ENCODE data around the gene PGGHG.

PGGHG gene

DNA sequence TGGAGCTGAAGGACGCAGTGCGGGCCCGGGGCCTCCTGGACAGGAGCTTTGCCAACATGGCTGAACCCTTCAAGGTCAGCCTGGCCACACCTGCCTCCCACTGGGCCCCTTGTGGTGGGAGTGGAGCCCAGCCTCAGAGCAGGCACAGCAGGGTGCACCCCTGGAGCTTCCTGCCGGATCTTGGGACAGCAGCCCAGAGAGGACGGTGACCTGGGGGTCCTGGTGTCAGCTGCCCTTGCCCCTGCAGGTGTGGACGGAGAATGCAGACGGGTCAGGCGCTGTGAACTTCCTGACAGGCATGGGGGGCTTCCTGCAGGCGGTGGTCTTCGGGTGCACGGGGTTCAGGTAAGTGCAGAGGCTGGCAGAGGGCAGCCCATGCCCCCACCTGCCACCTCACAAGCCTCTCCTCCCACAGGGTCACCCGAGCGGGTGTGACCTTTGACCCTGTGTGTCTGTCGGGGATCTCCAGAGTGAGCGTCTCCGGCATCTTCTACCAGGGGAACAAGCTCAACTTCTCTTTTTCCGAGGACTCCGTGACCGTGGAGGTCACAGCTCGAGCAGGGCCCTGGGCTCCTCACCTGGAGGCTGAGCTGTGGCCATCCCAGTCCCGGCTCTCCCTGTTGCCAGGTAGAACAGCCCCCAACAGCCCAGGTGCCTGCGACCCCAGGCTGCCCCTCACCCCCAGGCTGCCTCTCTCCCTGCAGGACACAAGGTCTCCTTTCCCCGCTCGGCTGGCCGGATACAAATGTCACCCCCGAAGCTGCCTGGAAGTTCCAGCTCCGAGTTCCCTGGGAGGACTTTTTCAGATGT is 5.1 kb downstream of the PGGHG start:
- Histone ChIP-seq H3K4me1 (ENCODE audit: insufficient read depth, low read length) (peaks cover 7% of the 10 kb centered on the region), H3K36me3 (ENCODE audit: insufficient read depth, low read length) (peaks cover 3% of the 10 kb centered on the region)

DNA sequence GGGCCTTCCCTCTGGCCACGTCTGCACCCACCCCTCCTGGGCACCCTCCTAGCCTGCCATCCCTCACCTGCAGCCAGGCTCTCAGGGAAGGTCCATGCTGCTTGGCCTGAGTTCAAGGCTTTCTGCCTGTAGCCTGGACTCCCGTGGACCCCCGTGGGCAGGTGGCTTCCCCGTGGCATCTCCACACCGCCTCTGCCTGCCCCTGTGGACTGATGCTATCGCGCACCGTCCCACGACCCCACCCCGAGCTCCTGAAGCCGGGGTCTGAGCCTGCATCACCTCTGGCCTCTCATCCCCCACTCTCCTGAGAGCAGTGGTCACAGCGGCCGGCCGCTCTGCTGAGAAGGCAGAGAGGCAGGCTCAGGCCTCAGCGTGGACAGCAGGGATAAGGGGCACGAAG is 5.9 kb downstream of the PGGHG start:
- Histone ChIP-seq H3K9me3 (ENCODE audit: low read length) (no peaks in the 10 kb centered on the region), H3K36me3 (ENCODE audit: insufficient read depth, low read length) (peaks cover 3% of the 10 kb centered on the region), H3K27me3 (ENCODE audit: insufficient read depth, low read length) (no peaks in the 10 kb centered on the region), H2AFZ (ENCODE audit: low read depth, low read length) (no peak overlapping the region), H3K4me1 (ENCODE audit: insufficient read depth, low read length) (peaks cover 7% of the 10 kb centered on the region), H3K4me3 (ENCODE audit: low read length) (no peak overlapping the region)

More for the DNA sequence above, 5.1 kb downstream of the PGGHG start:
- no peak overlapping the region for H3K4me3 ChIP-seq (ENCODE audit: low read length)
- H3K27me3 ChIP-seq (ENCODE audit: insufficient read depth, low read length) = no peaks in the 10 kb centered on the region
- no peaks in the 10 kb centered on the region for H3K9me3 ChIP-seq (ENCODE audit: low read length)
- H2AFZ ChIP-seq (ENCODE audit: low read depth, low read length) = no peak overlapping the region

DNA sequence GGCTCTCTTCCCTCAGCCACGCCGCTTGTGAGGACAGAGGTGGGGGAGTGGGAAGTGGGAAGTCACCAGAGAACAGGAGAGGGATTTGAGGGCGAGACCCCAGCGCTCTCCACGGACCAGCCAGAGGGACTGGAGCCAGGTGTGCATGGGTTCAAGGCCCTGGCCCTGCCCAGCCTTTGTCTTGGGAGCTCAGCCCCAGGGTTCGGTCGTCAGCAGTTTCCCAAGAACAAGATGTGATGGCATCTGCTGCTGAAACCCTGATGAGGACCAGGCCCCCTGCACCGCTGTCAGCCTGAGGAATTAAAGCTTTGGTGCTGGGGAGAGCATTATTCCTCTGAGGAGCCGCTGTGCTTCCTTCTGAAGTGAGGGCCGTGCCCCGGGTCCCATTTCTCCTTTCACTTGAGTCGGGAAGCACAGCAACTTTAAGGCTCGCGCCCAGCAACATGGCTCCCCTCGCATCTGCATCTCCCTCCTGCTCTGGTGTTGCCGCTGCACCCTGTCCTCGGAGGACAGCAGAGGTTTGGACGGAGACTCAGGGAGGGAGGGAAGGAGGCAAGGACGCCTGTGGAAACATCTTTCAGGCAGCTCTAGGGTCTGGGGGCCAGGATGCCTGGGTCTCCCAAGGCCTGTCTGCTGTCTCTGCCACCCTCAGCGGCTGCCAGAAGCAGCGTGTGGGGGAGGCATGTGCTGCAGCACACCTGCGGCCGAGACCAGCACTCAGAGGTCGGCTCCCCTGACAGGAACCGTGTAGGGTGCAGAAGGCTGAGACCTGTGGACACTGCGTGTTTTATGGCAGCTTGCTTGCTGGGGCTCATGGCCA is 6.6 kb downstream of the PGGHG start:
- peaks cover 10% of the 10 kb centered on the region for H3K4me1 ChIP-seq (ENCODE audit: insufficient read depth, low read length)
- no peaks in the 10 kb centered on the region for H3K27me3 ChIP-seq (ENCODE audit: insufficient read depth, low read length)
- H3K9me3 ChIP-seq (ENCODE audit: low read length) = no peaks in the 10 kb centered on the region
- H3K36me3 ChIP-seq (ENCODE audit: insufficient read depth, low read length) = peaks cover 3% of the 10 kb centered on the region
- H3K4me3 ChIP-seq (ENCODE audit: low read length) = no peak overlapping the region
- H2AFZ ChIP-seq (ENCODE audit: low read depth, low read length) = no peak overlapping the region

DNA sequence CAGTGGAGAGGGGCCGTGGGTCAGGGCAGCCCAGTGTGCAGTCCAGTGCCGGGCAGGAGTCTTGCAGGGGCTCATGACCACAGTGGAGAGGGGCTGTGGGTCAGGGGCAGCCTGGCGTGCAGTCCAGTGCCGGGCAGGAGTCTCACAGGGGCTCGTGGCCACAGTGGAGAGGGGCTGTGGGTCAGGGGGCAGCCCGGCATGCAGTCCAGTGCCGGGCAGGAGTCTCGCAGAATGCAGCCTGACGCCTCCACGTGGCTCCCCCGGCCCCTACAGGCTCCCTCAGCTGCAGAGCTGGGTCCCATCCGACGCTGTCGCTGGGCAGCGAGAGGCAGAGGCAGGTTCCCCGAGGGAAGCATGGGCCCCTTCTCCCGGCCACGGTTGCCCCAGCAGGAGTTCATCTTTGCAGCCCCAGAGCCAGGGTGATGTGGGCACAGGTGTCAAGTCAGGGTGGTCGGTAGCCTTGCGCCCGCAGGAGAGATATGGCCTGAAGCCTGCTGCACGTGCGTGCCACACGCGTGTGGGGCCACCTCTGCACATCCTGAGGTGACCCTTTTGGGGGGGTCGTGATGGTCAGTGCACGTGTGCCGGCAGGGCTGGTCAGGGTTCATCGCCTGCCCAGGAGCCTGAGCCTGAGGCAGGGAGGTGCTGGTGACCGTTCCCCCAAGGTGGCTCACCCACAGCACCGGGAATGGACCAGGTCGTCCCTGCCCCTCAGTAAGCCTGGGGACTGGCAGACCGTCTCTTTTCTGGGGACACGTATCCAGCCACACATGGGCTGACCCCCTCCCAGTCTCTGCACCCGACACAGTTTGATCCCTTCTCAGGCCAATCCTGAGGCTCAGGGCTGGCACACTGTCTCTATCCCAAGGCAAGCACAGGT is 7.5 kb downstream of the PGGHG start:
- H2AFZ ChIP-seq (ENCODE audit: low read depth, low read length) = no peak overlapping the region
- H3K27me3 ChIP-seq (ENCODE audit: insufficient read depth, low read length) = no peaks in the 10 kb centered on the region

DNA sequence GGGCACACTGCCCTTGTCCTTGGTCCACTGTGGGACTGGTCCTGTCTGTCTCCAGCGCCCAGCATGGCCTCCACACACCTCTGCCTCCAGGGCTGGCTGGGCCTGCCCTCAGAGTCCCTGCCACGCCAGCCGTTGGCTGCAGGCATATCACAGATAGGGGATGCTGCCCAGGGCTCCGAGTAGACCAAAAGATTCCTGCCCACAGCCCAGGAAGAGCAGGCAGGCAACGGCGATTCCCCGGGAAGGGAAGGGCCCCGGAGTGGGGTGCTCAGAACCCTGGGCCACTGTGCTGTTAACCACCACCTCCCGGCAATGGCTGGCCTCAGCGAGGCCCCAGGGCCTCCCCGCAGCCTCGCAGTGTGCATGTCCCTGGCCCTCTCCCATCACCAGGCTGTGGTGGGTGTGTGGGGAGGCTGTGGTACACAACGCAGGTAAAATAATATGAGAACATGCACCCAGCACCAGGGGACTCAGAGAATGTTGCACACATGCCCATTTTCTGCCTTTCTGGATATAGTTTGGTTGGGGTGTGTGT is 8.2 kb downstream of the PGGHG start:
- H3K27me3 ChIP-seq (ENCODE audit: insufficient read depth, low read length) = no peaks in the 10 kb centered on the region
- no peak overlapping the region for H2AFZ ChIP-seq (ENCODE audit: low read depth, low read length)
- peaks cover 10% of the 10 kb centered on the region for H3K4me1 ChIP-seq (ENCODE audit: insufficient read depth, low read length)
- no peak overlapping the region for H3K4me3 ChIP-seq (ENCODE audit: low read length)
- no peaks in the 10 kb centered on the region for H3K9me3 ChIP-seq (ENCODE audit: low read length)
- H3K36me3 ChIP-seq (ENCODE audit: insufficient read depth, low read length) = peaks cover 3% of the 10 kb centered on the region

More for the DNA sequence above, 7.5 kb downstream of the PGGHG start:
- H3K36me3 ChIP-seq (ENCODE audit: insufficient read depth, low read length) = peaks cover 3% of the 10 kb centered on the region
- no peaks in the 10 kb centered on the region for H3K9me3 ChIP-seq (ENCODE audit: low read length)
- H3K4me1 ChIP-seq (ENCODE audit: insufficient read depth, low read length) = peaks cover 10% of the 10 kb centered on the region
- no peak overlapping the region for H3K4me3 ChIP-seq (ENCODE audit: low read length)

DNA sequence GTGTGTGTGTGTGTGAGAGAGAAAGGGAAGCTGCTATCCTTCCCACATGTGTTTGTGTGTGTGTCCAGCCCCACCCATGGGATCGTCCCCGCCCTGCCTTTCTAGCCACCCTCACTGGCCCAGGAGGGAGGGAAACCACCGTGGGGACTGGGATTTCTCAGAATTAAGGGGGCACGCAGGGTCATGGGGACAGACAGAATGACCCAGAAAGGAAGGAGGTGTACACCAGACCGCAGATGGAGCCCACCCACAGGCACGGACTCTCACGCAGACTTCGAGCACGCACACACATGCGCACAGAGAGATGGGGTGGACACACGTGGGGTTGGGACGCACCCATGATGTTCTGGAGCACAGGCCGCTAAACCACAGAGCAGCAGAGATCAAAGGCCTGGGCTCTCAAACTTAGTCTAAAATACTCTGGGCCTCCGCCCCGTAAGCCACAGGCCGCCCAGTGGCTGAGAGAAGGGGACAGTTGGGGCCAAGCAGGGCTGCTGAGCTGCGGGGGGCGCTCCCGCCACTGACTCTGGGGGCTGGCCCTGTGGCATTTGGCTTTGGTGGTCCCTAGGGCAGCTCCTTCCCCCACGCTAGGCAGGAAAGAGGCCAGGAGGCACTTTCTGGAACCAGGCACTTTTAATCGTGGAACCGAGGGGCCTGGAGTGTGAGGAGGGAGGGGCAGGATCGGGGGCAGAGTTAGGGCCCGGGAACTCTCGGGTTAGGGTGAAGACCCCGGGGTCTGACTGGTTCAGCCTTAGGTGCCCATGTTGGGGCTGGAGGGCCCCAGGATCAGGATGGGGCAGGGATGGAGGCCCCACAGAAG is 8.9 kb downstream of the PGGHG start:
- Histone ChIP-seq H3K36me3 (ENCODE audit: insufficient read depth, low read length) (peaks cover 3% of the 10 kb centered on the region), H3K27me3 (ENCODE audit: insufficient read depth, low read length) (no peaks in the 10 kb centered on the region), H3K9me3 (ENCODE audit: low read length) (no peaks in the 10 kb centered on the region), H2AFZ (ENCODE audit: low read depth, low read length) (no peak overlapping the region), H3K4me3 (ENCODE audit: low read length) (no peak overlapping the region), H3K4me1 (ENCODE audit: insufficient read depth, low read length) (peaks cover 10% of the 10 kb centered on the region)

DNA sequence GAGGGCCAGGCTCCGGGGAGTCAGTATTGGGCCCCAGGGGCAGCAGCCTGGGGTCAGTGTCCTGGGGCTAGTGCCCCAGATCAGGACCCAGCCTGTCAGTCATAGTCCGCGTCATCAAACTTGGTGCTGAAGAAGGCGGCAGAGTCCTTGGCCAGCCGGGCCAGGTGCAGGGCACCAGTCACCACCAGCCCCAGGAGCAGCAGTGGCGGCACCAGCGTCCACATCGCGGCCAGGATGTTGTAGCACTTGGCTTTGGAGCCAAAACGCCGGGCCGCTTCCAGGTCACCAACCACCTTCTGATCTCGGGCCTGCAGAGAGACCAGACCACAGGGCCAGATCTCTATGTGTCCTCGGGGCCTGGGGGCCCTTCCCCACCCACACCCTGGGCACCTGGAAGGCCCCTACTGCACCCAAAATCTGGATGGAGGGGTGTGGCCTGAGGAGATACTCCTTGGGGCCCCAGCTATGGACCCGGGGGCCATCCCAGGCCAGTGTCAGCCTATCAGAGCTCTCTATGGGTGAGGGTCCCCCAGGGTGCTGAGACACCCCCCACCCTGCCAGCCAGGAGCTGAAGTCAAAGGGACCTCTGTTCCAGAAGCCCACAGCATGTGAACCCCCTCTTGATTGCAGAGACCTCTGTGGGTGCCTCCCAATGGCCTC is 9.6 kb downstream of the PGGHG start:
- H3K27me3 ChIP-seq (ENCODE audit: insufficient read depth, low read length) = no peaks in the 10 kb centered on the region
- peaks cover 3% of the 10 kb centered on the region for H3K36me3 ChIP-seq (ENCODE audit: insufficient read depth, low read length)
- H3K4me1 ChIP-seq (ENCODE audit: insufficient read depth, low read length) = peaks cover 10% of the 10 kb centered on the region
- no peaks in the 10 kb centered on the region for H3K9me3 ChIP-seq (ENCODE audit: low read length)
- H2AFZ ChIP-seq (ENCODE audit: low read depth, low read length) = no peak overlapping the region
- H3K4me3 ChIP-seq (ENCODE audit: low read length) = no peak overlapping the region

DNA sequence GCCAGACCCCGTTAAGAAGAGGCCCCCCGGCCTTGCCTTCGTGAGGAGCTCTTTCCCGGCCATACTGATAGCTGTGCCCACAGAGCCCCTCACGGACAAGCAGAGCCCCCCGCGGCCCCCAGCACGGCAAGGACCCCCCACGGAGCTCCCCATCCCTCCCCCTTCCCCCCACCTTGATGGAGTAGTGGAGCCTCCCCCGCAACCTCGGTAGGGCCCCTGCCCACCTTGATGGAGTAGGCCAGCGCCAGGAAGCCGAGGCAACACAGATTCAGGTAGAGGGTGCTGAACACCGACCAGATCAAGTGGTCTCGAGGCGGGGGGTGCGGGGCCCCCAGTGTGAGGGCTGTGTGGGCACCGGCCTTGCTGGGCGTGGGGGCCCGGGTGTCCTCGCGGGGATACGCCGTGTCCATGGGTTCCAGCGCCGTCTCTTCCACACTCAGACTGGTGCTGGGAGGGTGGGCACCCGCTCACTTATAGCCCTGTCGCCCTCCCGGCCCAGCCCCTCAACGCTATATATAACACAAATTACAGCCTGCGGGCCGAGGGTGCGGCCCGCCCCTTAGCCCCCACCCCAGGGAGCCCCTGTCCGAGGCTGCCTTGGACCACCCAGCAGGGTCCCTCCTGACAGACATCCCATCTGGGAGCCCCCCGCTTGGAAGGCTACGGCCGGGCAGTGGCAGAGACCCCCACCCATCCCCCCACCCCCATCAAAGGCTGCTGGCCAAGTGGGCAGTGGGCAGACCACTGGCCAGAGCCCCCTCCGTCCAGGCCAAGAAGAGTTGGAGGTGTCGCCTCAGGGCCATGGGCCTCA is 10.4 kb downstream of the PGGHG start, which contains the start of gene IFITM5:
Gene IFITM5 (minus strand): TSS at position 446 of the 811 bp plus-strand sequence. CDS start 36 bp downstream, at position 410.
- no peak within 1 kb of the TSS for H2AFZ ChIP-seq (ENCODE audit: low read depth, low read length)
- H3K4me1 ChIP-seq (ENCODE audit: insufficient read depth, low read length) = peaks cover 10% of the 10 kb centered on the region
- no peaks in the 10 kb centered on the region for H3K9me3 ChIP-seq (ENCODE audit: low read length)
- H3K36me3 ChIP-seq (ENCODE audit: insufficient read depth, low read length) = no peaks in the 10 kb centered on the region
- H3K4me3 ChIP-seq (ENCODE audit: low read length) = no peak within 1 kb of the TSS
- no peaks in the 10 kb centered on the region for H3K27me3 ChIP-seq (ENCODE audit: insufficient read depth, low read length)

DNA sequence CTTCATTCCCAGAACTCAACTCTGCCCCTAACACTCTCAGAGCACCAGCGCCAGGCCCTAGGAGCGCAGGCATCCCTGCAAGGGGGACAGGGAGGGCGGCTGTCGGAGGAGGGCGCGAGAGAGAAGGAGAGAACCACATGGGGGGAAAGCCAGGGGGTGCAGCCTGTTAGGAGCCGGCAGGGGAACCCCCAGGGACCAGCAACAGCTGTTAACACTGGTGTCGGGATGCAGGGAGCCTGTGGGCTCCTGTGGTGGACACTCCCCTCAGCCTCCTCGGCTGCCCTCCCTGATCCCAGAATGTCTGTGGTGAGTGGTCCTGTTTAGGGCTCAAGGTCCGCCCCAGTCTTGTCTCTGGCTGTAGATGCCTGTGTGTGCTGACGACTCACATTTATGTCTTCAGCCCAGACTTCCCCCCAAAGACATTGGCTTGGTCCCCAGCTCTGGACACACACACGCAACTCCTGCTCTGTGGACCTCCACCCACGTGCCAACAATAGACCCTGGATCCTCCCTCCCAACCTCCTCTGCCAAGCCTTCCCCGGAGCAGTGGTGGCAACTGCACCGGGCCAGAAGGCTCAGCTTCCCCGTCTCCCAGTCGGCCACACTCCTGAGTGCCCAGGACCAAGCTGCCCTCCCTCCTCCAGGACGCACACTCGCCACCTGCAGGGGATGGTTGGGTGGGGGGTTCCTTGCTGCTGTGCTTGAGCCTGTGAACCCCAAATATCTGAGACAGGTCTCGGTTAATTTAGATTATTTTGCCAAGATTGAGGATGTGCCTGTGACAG is 11.2 kb downstream of the PGGHG start:
- H3K4me3 ChIP-seq (ENCODE audit: low read length) = no peak overlapping the region

DNA sequence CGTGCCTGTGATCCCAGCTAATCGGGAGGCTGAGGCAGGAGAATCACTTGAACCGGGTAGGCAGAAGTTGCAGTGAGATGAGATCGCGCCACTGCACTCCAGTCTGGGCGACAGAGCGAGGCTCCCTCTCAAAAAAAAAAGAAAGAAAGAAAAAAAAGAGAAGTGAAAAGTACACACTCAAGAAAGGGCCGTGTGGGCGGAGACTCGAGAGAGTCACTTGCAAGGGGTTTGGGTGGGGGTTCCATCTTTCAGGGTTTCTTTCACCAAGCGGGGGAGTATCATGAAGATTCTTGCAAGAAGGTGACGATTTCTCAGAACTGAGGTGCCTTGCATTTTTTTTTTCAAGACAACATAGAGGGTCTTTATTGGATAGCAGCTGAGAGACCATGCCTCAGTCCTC is 14.4 kb downstream of the PGGHG start:
- no peaks in the 10 kb centered on the region for H3K27me3 ChIP-seq (ENCODE audit: insufficient read depth, low read length)
- no peaks in the 10 kb centered on the region for H3K9me3 ChIP-seq (ENCODE audit: low read length)
- no peak overlapping the region for H2AFZ ChIP-seq (ENCODE audit: low read depth, low read length)
- no peaks in the 10 kb centered on the region for H3K36me3 ChIP-seq (ENCODE audit: insufficient read depth, low read length)
- peaks cover 29% of the 10 kb centered on the region for H3K4me1 ChIP-seq (ENCODE audit: insufficient read depth, low read length)
- H3K4me3 ChIP-seq (ENCODE audit: low read length) = no peak overlapping the region

More for the DNA sequence above, 11.2 kb downstream of the PGGHG start:
- Histone ChIP-seq H3K4me1 (ENCODE audit: insufficient read depth, low read length) (peaks cover 13% of the 10 kb centered on the region), H3K27me3 (ENCODE audit: insufficient read depth, low read length) (no peaks in the 10 kb centered on the region), H3K9me3 (ENCODE audit: low read length) (no peaks in the 10 kb centered on the region), H2AFZ (ENCODE audit: low read depth, low read length) (no peak overlapping the region), H3K36me3 (ENCODE audit: insufficient read depth, low read length) (no peaks in the 10 kb centered on the region)

All from neuron (in vitro differentiated cells).